Vagina (tissue), 2 donors: ENCODE data around the gene SYNE1. TPM values are rescaled to one million over a fixed set of nuclear protein-coding genes. Genes with fewer than 3 reads are reported as not detected.

Experiments
- DNase-seq, 2 donors: peaks; one replicate each; pipeline ENCODE4 v3.0.0-alpha.2; 2017; ENCODE audit errors: extremely low spot score in 2 of 2
- H3K27ac ChIP-seq: fragments of 200-600 bp; sonication (generic); one replicate; pipeline ENCODE4 v1.5.1; 2019
- H3K27me3 ChIP-seq: fragments of 200-600 bp; sonication (generic); one replicate; pipeline ENCODE4 v1.5.1; 2019
- H3K36me3 ChIP-seq, 2 donors: fragments of 200-600 bp; sonication (generic); one replicate each; pipeline ENCODE4 v1.5.1; 2017 to 2019
- H3K4me1 ChIP-seq: fragments of 200-600 bp; sonication (generic); one replicate; pipeline ENCODE4 v1.5.1; 2019
- H3K4me3 ChIP-seq, 2 donors: fragments of 200-600 bp; sonication (generic); 1 replicate in 1 of 2; 2 replicates in 1 of 2; pipeline ENCODE4 v1.5.1; 2016 to 2019
- H3K9me3 ChIP-seq: fragments of 200-600 bp; sonication (generic); one replicate; pipeline ENCODE4 v1.5.1; 2019
- POLR2A ChIP-seq, 2 donors: fragments of 450-650 bp; IDR thresholded peaks; one replicate each; pipeline ENCODE4 v1.6.1; 2017; ENCODE audit warnings: antibody characterized with exemption in 2 of 2, mild to moderate bottlenecking in 2 of 2, moderate library complexity in 2 of 2
- POLR2AphosphoS5 ChIP-seq, 2 donors: sonication (generic); formaldehyde crosslinking; IDR thresholded peaks; one replicate each; pipeline ENCODE4 v1.9.0; 2017; ENCODE audit warnings: antibody characterized with exemption in 2 of 2, mild to moderate bottlenecking in 2 of 2, low read depth in 1 of 2; ENCODE audit not compliant: insufficient read depth in 1 of 2
- intact Hi-C: fragments of 100-400 bp; cut with DNase I; formaldehyde crosslinking; loops from one replicate; pipeline ENCODE4 v1.15.1; 2023
- total RNA-seq: library from RNA; depleted of rRNA; stranded (reverse); fragments of >200 nt; gene quantifications from one replicate; pipeline ENCODE4 v1.2.3, GENCODE V29; 2016
- TF ChIP-seq, protein P1 (sequence below), 3 experiments: fragments of 450-650 bp in 2 of 3; fragments of 200-600 bp in 1 of 3; sonication (generic) in 1 of 3; IDR thresholded peaks; one replicate each; pipeline ENCODE4 v1.5.1; 2017 to 2019; ENCODE audit warnings: antibody characterized with exemption in 3 of 3, mild to moderate bottlenecking in 2 of 3, moderate library complexity in 2 of 3

The SYNE1 gene
- total RNA-seq, 1 donor from 2014 or later: 81.5 TPM

DNA sequence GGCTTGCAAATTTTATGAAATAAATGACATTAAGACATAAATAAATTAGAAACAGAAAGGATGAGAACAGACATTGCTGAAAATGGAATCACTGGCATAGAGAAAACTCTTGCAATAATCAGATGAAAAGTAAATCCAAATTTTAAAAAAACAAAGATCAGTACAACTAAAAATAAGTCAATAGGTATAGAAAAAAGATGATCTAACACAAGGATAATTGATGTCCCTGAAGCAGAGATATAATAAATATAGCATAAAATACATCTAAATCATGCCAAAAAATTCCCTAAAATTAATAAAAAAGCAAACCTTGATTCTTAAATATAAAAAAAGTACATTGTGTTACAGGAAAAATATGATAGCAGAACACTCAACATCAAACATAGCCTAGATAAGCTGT lies 379.6 kb downstream of the SYNE1 start:
- Histone ChIP-seq H3K27ac (no peak overlapping the region), H3K4me3 (no peak overlapping the region), H3K27me3 (no peaks in the 10 kb centered on the region), H3K9me3 (no peaks in the 10 kb centered on the region), H3K4me1 (peaks cover 13% of the 10 kb centered on the region), H3K36me3 (peaks cover 0 to 38% of the 10 kb centered on the region in 2 donors)
- TF ChIP-seq, protein P1, sequence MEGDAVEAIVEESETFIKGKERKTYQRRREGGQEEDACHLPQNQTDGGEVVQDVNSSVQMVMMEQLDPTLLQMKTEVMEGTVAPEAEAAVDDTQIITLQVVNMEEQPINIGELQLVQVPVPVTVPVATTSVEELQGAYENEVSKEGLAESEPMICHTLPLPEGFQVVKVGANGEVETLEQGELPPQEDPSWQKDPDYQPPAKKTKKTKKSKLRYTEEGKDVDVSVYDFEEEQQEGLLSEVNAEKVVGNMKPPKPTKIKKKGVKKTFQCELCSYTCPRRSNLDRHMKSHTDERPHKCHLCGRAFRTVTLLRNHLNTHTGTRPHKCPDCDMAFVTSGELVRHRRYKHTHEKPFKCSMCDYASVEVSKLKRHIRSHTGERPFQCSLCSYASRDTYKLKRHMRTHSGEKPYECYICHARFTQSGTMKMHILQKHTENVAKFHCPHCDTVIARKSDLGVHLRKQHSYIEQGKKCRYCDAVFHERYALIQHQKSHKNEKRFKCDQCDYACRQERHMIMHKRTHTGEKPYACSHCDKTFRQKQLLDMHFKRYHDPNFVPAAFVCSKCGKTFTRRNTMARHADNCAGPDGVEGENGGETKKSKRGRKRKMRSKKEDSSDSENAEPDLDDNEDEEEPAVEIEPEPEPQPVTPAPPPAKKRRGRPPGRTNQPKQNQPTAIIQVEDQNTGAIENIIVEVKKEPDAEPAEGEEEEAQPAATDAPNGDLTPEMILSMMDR (IDR thresholded peaks at IDR 0.05): no peak
- TF ChIP-seq POLR2AphosphoS5 (IDR thresholded peaks at IDR 0.05; ENCODE audit: insufficient read depth in 1 of 2, low read depth in 1 of 2): no peak
- no peak for TF ChIP-seq POLR2A (IDR thresholded peaks at IDR 0.05)
- DNase-seq: no peak
- intact Hi-C loops: no loop called here

DNA sequence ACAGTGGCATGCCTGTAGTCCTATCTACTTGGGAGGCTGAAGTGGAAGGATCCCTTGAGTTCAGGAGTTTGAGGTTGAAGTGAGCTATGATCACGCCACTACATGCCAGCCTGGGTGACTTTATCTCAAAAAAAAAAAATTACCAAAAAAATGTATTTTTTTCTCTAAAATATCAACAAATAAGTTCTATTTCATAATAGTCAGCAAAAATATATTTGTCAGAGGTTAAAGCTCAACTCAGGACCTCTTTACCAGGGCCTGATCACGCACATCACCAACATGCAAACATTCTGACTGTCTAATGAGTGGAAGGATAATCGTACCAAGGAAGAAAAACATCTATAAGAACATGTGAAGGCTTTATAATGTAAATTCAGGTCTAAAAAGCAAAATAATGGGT lies 387.0 kb downstream of the SYNE1 start:
- no peak for TF ChIP-seq POLR2AphosphoS5 (IDR thresholded peaks at IDR 0.05; ENCODE audit: insufficient read depth in 1 of 2, low read depth in 1 of 2)
- TF ChIP-seq, protein P1 (IDR thresholded peaks at IDR 0.05): no peak
- TF ChIP-seq POLR2A (IDR thresholded peaks at IDR 0.05): no peak
- peaks cover 0 to 9% of the 10 kb centered on the region in 2 donors for H3K36me3 ChIP-seq
- peaks cover 27% of the 10 kb centered on the region for H3K4me1 ChIP-seq
- no peaks in the 10 kb centered on the region for H3K9me3 ChIP-seq
- no peak for DNase-seq
- intact Hi-C loops: no loop called here
- H3K27me3 ChIP-seq: no peaks in the 10 kb centered on the region
- no peak overlapping the region for H3K27ac ChIP-seq
- H3K4me3 ChIP-seq: no peak overlapping the region

DNA sequence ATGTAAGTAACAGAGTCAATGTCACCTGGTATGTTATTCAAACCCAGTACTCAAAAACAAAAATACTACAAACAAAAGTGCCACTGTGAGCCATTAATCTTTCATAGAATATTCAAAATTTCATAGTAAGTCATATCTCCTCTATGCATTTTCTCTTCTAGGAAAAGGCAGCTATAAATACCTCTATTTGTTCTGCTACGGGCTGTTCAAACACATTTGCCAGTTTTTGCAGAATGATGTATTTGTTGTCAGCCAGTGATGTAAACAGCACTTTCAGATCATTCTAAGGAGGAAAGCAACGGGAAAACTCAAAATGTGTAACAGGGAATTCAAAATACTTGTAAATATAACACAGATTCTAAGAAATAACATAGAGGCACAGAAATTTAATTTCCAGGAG lies 388.2 kb downstream of the SYNE1 start:
- Histone ChIP-seq H3K9me3 (no peaks in the 10 kb centered on the region), H3K27ac (peak overlapping the region; percentile 55), H3K4me1 (peaks cover 38% of the 10 kb centered on the region), H3K4me3 (no peak overlapping the region), H3K36me3 (no peaks in the 10 kb centered on the region), H3K27me3 (no peaks in the 10 kb centered on the region)
- DNase-seq: no peak
- intact Hi-C loops: no loop called here
- TF ChIP-seq, protein P1 (IDR thresholded peaks at IDR 0.05): no peak
- no peak for TF ChIP-seq POLR2AphosphoS5 (IDR thresholded peaks at IDR 0.05; ENCODE audit: insufficient read depth in 1 of 2, low read depth in 1 of 2)
- no peak for TF ChIP-seq POLR2A (IDR thresholded peaks at IDR 0.05)

DNA sequence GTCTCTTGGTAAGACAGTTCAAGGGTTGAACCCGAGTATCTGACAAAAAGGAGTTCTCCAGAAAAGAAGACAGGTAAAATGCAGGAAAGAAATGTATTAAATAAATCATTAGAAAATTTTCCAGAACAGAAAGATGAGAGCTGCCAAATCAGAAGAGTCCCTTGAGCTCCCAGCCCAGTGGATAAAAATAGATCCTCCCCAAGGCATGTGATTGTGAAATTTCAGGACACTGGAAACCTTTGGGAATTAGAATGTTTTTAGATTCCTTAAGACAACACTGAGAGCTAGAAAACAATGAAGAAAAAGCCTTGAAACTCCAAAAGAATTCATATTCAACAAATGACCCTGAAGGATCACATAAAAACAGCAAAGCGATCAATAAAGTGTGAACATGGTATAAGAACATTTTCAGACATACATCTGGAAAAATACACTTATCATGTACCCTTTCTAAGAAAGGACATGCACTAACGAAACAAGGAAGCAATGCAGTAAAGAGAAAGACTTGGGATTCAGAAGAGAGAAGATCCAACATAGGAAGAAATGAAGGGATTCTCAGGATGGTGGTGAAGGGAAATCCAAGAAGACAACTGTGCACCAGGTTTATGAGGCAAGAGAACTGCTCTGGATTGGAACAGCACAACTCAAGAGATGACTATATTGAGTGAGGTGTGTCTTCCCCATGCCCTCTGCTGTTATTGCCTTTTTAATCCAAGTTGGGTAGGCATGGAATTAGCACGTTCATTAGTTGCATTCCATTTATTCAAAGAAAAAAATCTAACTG lies 390.4 kb downstream of the SYNE1 start:
- no peaks in the 10 kb centered on the region for H3K36me3 ChIP-seq
- H3K9me3 ChIP-seq: no peaks in the 10 kb centered on the region
- DNase-seq: no peak
- no peak overlapping the region for H3K4me3 ChIP-seq
- H3K4me1 ChIP-seq: peaks cover 47% of the 10 kb centered on the region
- H3K27ac ChIP-seq: peak overlapping the region; percentile 76
- H3K27me3 ChIP-seq: no peaks in the 10 kb centered on the region
- peak in 1 of 2 donors; percentile 54 for TF ChIP-seq POLR2AphosphoS5 (IDR thresholded peaks at IDR 0.05; ENCODE audit: insufficient read depth in 1 of 2, low read depth in 1 of 2)
- TF ChIP-seq, protein P1 (IDR thresholded peaks at IDR 0.05): no peak
- intact Hi-C loops: no loop called here

DNA sequence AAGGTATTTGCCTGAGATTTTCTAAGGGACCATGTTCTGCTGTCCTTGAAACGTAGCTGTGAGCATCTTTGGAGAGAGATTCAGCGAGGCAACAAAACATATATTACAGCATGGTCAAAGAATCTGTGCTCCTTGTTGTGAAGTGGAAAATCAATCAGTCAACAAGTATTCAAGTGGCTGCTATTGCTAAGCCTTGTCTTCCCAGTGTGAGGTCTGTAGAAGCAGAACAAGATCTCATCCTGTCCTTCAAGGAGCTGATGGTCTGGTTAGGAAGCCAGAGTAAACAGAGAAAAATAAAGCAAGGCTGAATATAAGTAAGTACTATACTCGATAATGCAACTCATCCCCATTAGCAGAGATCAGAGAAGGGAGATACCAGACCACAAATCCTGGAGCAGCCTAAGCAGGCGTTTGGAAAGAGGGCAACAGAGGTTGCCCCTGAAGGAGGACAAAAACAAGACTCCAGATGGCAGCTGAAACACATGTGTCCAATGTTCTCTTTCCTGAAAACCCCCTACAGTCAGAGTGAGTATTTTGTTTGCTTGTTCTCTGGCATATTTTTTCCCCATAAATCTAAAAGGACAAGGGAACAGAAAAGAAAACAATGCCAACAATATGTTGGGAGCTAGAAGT lies 392.0 kb downstream of the SYNE1 start:
- Histone ChIP-seq H3K27me3 (no peaks in the 10 kb centered on the region), H3K4me1 (peaks cover 47% of the 10 kb centered on the region), H3K9me3 (no peaks in the 10 kb centered on the region), H3K27ac (peak overlapping the region; percentile 76), H3K36me3 (peaks cover 0 to 8% of the 10 kb centered on the region in 2 donors), H3K4me3 (no peak overlapping the region)
- intact Hi-C loops: no loop called here
- no peak for TF ChIP-seq POLR2AphosphoS5 (IDR thresholded peaks at IDR 0.05; ENCODE audit: insufficient read depth in 1 of 2, low read depth in 1 of 2)
- TF ChIP-seq POLR2A (IDR thresholded peaks at IDR 0.05): no peak
- TF ChIP-seq, protein P1 (IDR thresholded peaks at IDR 0.05): no peak
- no peak for DNase-seq
